ENCODE measurements around the gene PNPLA8. TPM values are rescaled to one million over a fixed set of nuclear protein-coding genes. Genes with fewer than 3 reads are reported as not detected.

Gene PNPLA8
- total and polyA plus RNA-seq, 2 of the 4 experiments (the other 2 are of a cell fraction) = 7.0 to 14.5 TPM

DNA sequence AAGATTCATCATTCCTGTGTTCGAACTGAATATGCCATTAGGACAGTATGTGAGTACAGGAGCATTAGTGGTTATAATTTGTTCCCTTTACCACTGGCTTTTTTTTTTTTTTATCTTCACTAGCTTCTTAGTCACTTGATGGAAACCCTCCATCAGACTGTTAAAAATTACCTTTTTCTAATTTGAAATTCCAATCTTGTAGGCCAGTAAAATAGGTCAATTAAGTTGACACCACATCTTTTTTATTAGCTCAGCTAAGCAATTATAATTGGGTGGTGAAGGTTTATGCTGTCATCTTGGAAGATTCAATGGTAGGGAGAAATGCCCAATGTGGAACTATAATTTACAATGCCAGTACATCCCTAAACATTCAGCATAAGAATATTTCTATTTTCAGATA is 75.8 kb downstream of the PNPLA8 start:
- H3K27me3 ChIP-seq (ENCODE audit: control insufficient read depth, insufficient read depth, low read length) = peaks cover 25% of the 10 kb centered on the region
- H3K79me1 ChIP-seq (ENCODE audit: low read depth in 1 of 2, low read length in 2 of 2) = no peaks in the 10 kb centered on the region
- no peak overlapping the region for H3K18ac ChIP-seq (ENCODE audit: low read depth, low read length)
- H2BK120ac ChIP-seq (ENCODE audit: low read depth, low read length) = no peak overlapping the region
- H3K27ac ChIP-seq (ENCODE audit: insufficient read depth, low read length) = no peak overlapping the region
- H3K14ac ChIP-seq (replicated peaks; ENCODE audit: low read depth, low read length) = no peak overlapping the region
- no peak for DNase-seq
- dilution Hi-C loops (cut with HindIII; ENCODE audit: low sequenced_read_pairs, unreplicated experiment) = no loop called here
- H4K8ac ChIP-seq (ENCODE audit: low read depth in 2 of 2, low read length in 2 of 2) = no peak overlapping the region
- no peak overlapping the region for H3K23ac ChIP-seq (ENCODE audit: low read depth, low read length)
- H3K4me3 ChIP-seq (ENCODE audit: insufficient read depth, low read depth, low read length) = no peak overlapping the region
- no peaks in the 10 kb centered on the region for H3K9me1 ChIP-seq (ENCODE audit: insufficient read depth, low read length)
- H3K9ac ChIP-seq (ENCODE audit: low read depth, low read length) = no peak overlapping the region
- CTCF ChIA-PET = interaction anchor here (0.6 kb wide), 1 partner anchor 69 kb away, joined by 3 read pairs; no protein-coding TSS in a partner anchor
- H4K20me1 ChIP-seq (ENCODE audit: insufficient read depth, low read length) = no peaks in the 10 kb centered on the region
- ATAC-seq (ENCODE audit: low read depth) = no peak
- H2AK9ac ChIP-seq (replicated peaks; ENCODE audit: low read depth, low read length, poor library complexity) = no peak overlapping the region
- H2BK15ac ChIP-seq (ENCODE audit: low read depth, low read length) = no peak overlapping the region
- no peak overlapping the region for H4K5ac ChIP-seq (ENCODE audit: low read depth, low read length)
- TF ChIP-seq RAD21 (IDR thresholded peaks at IDR 0.05; ENCODE audit: low read length) (no peak), SMC3 (IDR thresholded peaks at IDR 0.05; ENCODE audit: low read depth, low read length) (no peak), CEBPB (IDR thresholded peaks at IDR 0.05; ENCODE audit: low read depth, low read length) (no peak), CHD1 (IDR thresholded peaks at IDR 0.05; ENCODE audit: low read depth, low read length) (no peak), RCOR1 (IDR thresholded peaks at IDR 0.05; ENCODE audit: insufficient replicate concordance, low read length) (no peak), FOS (IDR thresholded peaks at IDR 0.05; ENCODE audit: low read depth, low read length) (no peak), MXI1 (IDR thresholded peaks at IDR 0.05; ENCODE audit: borderline replicate concordance, low read depth, low read length) (no peak), POLR2A (IDR thresholded peaks at IDR 0.05; ENCODE audit: low read depth, low read length) (no peak), RFX5 (IDR thresholded peaks at IDR 0.05; ENCODE audit: low read depth, low read length) (no peak), NFE2L2 (IDR thresholded peaks at IDR 0.05; ENCODE audit: low read depth, low read length) (no peak), MAFK (IDR thresholded peaks at IDR 0.05; ENCODE audit: low read depth, low read length) (no peak), BHLHE40 (IDR thresholded peaks at IDR 0.05; ENCODE audit: low read depth, low read length) (no peak), MAZ (IDR thresholded peaks at IDR 0.05; ENCODE audit: borderline replicate concordance, low read depth, low read length) (no peak)
- TF ChIP-seq, protein P1, sequence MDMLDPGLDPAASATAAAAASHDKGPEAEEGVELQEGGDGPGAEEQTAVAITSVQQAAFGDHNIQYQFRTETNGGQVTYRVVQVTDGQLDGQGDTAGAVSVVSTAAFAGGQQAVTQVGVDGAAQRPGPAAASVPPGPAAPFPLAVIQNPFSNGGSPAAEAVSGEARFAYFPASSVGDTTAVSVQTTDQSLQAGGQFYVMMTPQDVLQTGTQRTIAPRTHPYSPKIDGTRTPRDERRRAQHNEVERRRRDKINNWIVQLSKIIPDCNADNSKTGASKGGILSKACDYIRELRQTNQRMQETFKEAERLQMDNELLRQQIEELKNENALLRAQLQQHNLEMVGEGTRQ (IDR thresholded peaks at IDR 0.05; ENCODE audit: low read depth, low read length) = no peak
- TF ChIP-seq, protein P2, sequence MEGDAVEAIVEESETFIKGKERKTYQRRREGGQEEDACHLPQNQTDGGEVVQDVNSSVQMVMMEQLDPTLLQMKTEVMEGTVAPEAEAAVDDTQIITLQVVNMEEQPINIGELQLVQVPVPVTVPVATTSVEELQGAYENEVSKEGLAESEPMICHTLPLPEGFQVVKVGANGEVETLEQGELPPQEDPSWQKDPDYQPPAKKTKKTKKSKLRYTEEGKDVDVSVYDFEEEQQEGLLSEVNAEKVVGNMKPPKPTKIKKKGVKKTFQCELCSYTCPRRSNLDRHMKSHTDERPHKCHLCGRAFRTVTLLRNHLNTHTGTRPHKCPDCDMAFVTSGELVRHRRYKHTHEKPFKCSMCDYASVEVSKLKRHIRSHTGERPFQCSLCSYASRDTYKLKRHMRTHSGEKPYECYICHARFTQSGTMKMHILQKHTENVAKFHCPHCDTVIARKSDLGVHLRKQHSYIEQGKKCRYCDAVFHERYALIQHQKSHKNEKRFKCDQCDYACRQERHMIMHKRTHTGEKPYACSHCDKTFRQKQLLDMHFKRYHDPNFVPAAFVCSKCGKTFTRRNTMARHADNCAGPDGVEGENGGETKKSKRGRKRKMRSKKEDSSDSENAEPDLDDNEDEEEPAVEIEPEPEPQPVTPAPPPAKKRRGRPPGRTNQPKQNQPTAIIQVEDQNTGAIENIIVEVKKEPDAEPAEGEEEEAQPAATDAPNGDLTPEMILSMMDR (conservative IDR thresholded peaks at IDR 0.05; ENCODE audit: low read depth, low read length) = no peak
- TF ChIP-seq, protein P3, sequence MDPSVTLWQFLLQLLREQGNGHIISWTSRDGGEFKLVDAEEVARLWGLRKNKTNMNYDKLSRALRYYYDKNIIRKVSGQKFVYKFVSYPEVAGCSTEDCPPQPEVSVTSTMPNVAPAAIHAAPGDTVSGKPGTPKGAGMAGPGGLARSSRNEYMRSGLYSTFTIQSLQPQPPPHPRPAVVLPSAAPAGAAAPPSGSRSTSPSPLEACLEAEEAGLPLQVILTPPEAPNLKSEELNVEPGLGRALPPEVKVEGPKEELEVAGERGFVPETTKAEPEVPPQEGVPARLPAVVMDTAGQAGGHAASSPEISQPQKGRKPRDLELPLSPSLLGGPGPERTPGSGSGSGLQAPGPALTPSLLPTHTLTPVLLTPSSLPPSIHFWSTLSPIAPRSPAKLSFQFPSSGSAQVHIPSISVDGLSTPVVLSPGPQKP (IDR thresholded peaks at IDR 0.05; ENCODE audit: borderline replicate concordance, low read depth, low read length) = no peak
- no peak overlapping the region for H2AFZ ChIP-seq (replicated peaks; ENCODE audit: low read length, poor library complexity)
- H3K9me3 ChIP-seq (ENCODE audit: control insufficient read depth, insufficient read depth, low read length) = no peaks in the 10 kb centered on the region
- H3K4me2 ChIP-seq (ENCODE audit: low read depth, low read length) = no peak overlapping the region
- no peak overlapping the region for H2BK5ac ChIP-seq (ENCODE audit: low read depth, low read length, poor library complexity, severe bottlenecking)
- no TSS peak for BruUV-seq (replicated peaks)
- in situ Hi-C loops (cut with MboI; ENCODE audit: low sequenced_read_pairs) = no loop called here
- WGBS, 2 experiments (ENCODE audit: extremely low coverage in 2 of 2, insufficient read length in 1 of 2) = no CpG with 5 or more reads among the region's 1 CpG
- H3K56ac ChIP-seq (ENCODE audit: extremely low read depth, insufficient read depth, low read length) = no peak overlapping the region
- no peak overlapping the region for H2AK5ac ChIP-seq (ENCODE audit: low read depth, low read length)
- H3K36me3 ChIP-seq (ENCODE audit: control insufficient read depth, insufficient read depth, low read length) = no peaks in the 10 kb centered on the region
- no peak overlapping the region for H4K91ac ChIP-seq (ENCODE audit: insufficient read depth, low read depth, low read length)
- H3K4me1 ChIP-seq (ENCODE audit: control insufficient read depth, insufficient read depth, low read length) = no peaks in the 10 kb centered on the region; the same call in 1 of the 2 replicates
- intact Hi-C loops (cut with micrococcal nuclease) = no loop called here
- no peak overlapping the region for H2BK20ac ChIP-seq (ENCODE audit: low read depth, low read length)
- POLR2A ChIA-PET (ENCODE audit: unreplicated experiment) = no interaction called here
- H3K4ac ChIP-seq (ENCODE audit: low read depth, low read length) = no peak overlapping the region

Measured in IMR-90 (cell line).